Keratinocyte (primary cell): ENCODE results near the gene TMEM253. TPM values are rescaled to one million over a fixed set of nuclear protein-coding genes. Genes with fewer than 3 reads are reported as not detected.
A peak's percentile ranks its signal among the peaks of the same experiment; 100 is the strongest.

Source experiments
- DNase-seq: peaks from one replicate; pipeline ENCODE4 v3.0.0-alpha.2; 2011; ENCODE audit warnings: low read depth, missing footprints, low spot score
- FAIRE-seq: peaks from 2 replicates; lab custom pipeline; 2011; peaks lifted over from hg19 to GRCh38; lab: Jason Lieb, UNC
- H2AFZ ChIP-seq: 2 replicates; pipeline ENCODE4 v1.6.0; 2012; ENCODE audit warnings: low read length, control low read depth, inconsistent platforms; ENCODE audit not compliant: control insufficient read depth
- H3K27ac ChIP-seq: 2 replicates; pipeline ENCODE4 v1.5.1; 2011; ENCODE audit warnings: low read length; ENCODE audit not compliant: control insufficient read depth, insufficient read depth
- H3K27me3 ChIP-seq: 3 replicates; pipeline ENCODE4 v1.6.0; 2011; ENCODE audit warnings: low read length; ENCODE audit not compliant: control insufficient read depth, insufficient read depth; ENCODE audit errors: extremely low read depth
- H3K36me3 ChIP-seq, 2 experiments: 2 replicates in 1 of 2; 3 replicates in 1 of 2; pipeline ENCODE4 v1.5.1; 2011; ENCODE audit warnings: low read length in 2 of 2, mild to moderate bottlenecking in 1 of 2; ENCODE audit not compliant: control insufficient read depth in 2 of 2, insufficient read depth in 2 of 2; ENCODE audit errors: extremely low read depth in 1 of 2
- H3K4me1 ChIP-seq: 3 replicates; pipeline ENCODE4 v1.5.1; 2011; ENCODE audit warnings: low read length; ENCODE audit not compliant: control insufficient read depth, insufficient read depth; ENCODE audit errors: extremely low read depth
- H3K4me2 ChIP-seq: 3 replicates; pipeline ENCODE4 v1.6.0; 2011; ENCODE audit warnings: low read depth, low read length; ENCODE audit not compliant: control insufficient read depth, insufficient read depth; ENCODE audit errors: extremely low read depth
- H3K4me3 ChIP-seq, 3 experiments: fragments of 200-600 bp in 1 of 3; sonication (generic) in 1 of 3; 2 replicates in 2 of 3; 3 replicates in 1 of 3; pipeline ENCODE4 v1.5.1; 2011 to 2016; ENCODE audit warnings: low read length in 3 of 3, mild to moderate bottlenecking in 3 of 3, control low read depth in 2 of 3, inconsistent platforms in 1 of 3, low read depth in 1 of 3, mixed read lengths in 1 of 3, mixed run types in 1 of 3, moderate library complexity in 1 of 3; ENCODE audit not compliant: control insufficient read depth in 2 of 3, insufficient read depth in 2 of 3; ENCODE audit errors: extremely low read depth in 1 of 3
- H3K79me2 ChIP-seq: 2 replicates; pipeline ENCODE4 v1.6.0; 2012; ENCODE audit warnings: low read length; ENCODE audit not compliant: control insufficient read depth, insufficient read depth
- H3K9ac ChIP-seq: 3 replicates; pipeline ENCODE4 v1.6.0; 2011; ENCODE audit warnings: low read length; ENCODE audit not compliant: control insufficient read depth, insufficient read depth; ENCODE audit errors: extremely low read depth
- H3K9me1 ChIP-seq: 3 replicates; pipeline ENCODE4 v1.6.0; 2011; ENCODE audit warnings: low read length; ENCODE audit not compliant: control insufficient read depth, insufficient read depth; ENCODE audit errors: extremely low read depth
- H3K9me3 ChIP-seq: 2 replicates; pipeline ENCODE4 v1.5.1; 2012; ENCODE audit warnings: low read depth, low read length; ENCODE audit not compliant: control insufficient read depth
- H4K20me1 ChIP-seq: 3 replicates; pipeline ENCODE4 v1.6.0; 2011; ENCODE audit warnings: low read length; ENCODE audit not compliant: control insufficient read depth, insufficient read depth; ENCODE audit errors: extremely low read depth
- EZH2 ChIP-seq: IDR thresholded peaks from one replicate; pipeline ENCODE4 v1.6.1; 2012; ENCODE audit warnings: inconsistent platforms, mild to moderate bottlenecking, low read length, moderate library complexity
- dilution Hi-C: fragments of 300-500 bp; cut with MboI; formaldehyde crosslinking; loops from one replicate; pipeline ENCODE4 v1.7.0; 2020; ENCODE audit warnings: low sequenced_read_pairs; ENCODE audit not compliant: extremely low pct_ligation_motif_present
- polyA plus RNA-seq, 5 experiments: library from polyadenylated mRNA; depleted of rRNA in 3 of 5; stranded (reverse) in 3 of 5; stranded (forward) in 1 of 5; unstranded in 1 of 5; fragments of >200 nt; gene quantifications; 1 replicate in 1 of 5; 2 replicates in 3 of 5; 3 replicates in 1 of 5; pipeline versions ENCODE4 v1.2.1 to v1.2.3, GENCODE V29; 2011 to 2012; ENCODE audit warnings: missing spikeins in 2 of 5, low read depth in 1 of 5, low replicate concordance in 1 of 5
- TF ChIP-seq, protein P1 (sequence below), 3 experiments: IDR thresholded peaks in 1 of 3; conservative IDR thresholded peaks in 1 of 3; optimal IDR thresholded peaks in 1 of 3; 2 replicates in 2 of 3; 3 replicates in 1 of 3; pipeline versions ENCODE3 to v1.5.1; 2011; ENCODE audit warnings: low read length in 3 of 3, mild to moderate bottlenecking in 3 of 3, moderate library complexity in 2 of 3, control low read depth in 1 of 3, inconsistent platforms in 1 of 3; ENCODE audit not compliant: insufficient read depth in 2 of 3; ENCODE audit errors: extremely low read depth in 1 of 3

Gene TMEM253
- polyA plus RNA-seq, 1 donor (not counting 4 experiments of a cell fraction or from before 2014, with no cell fraction given): 1.1 TPM

DNA sequence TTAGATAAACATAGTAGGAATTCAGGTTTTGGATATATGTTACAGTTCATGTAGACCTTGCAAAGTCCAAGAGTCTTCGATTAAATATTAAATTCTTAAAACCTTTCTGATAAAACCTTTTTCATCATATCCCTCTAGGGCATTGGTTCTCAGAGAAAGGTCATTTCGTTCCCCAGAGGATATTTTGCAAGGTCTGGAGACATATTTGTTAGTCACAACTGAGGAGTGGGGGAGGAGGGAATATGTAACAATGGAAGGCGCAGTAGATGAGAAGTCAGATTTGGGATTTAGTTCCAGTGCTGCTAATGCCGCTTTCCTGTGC, 5.3 kb downstream of the TMEM253 start:
- H4K20me1 ChIP-seq: no peaks in the 10 kb centered on the region
- H3K9me3 ChIP-seq: no peaks in the 10 kb centered on the region
- peak overlapping the region in 1 of 3 experiments; percentile 35 for H3K4me3 ChIP-seq
- DNase-seq: no peak
- H3K9ac ChIP-seq: peak overlapping the region; percentile 49
- FAIRE-seq: no peak
- H3K79me2 ChIP-seq: peaks cover 9% of the 10 kb centered on the region
- H3K9me1 ChIP-seq: no peaks in the 10 kb centered on the region
- no peaks in the 10 kb centered on the region for H3K27me3 ChIP-seq
- H3K4me2 ChIP-seq: peak overlapping the region; percentile 83
- TF ChIP-seq EZH2: no peak
- TF ChIP-seq, protein P1, sequence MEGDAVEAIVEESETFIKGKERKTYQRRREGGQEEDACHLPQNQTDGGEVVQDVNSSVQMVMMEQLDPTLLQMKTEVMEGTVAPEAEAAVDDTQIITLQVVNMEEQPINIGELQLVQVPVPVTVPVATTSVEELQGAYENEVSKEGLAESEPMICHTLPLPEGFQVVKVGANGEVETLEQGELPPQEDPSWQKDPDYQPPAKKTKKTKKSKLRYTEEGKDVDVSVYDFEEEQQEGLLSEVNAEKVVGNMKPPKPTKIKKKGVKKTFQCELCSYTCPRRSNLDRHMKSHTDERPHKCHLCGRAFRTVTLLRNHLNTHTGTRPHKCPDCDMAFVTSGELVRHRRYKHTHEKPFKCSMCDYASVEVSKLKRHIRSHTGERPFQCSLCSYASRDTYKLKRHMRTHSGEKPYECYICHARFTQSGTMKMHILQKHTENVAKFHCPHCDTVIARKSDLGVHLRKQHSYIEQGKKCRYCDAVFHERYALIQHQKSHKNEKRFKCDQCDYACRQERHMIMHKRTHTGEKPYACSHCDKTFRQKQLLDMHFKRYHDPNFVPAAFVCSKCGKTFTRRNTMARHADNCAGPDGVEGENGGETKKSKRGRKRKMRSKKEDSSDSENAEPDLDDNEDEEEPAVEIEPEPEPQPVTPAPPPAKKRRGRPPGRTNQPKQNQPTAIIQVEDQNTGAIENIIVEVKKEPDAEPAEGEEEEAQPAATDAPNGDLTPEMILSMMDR (optimal IDR thresholded peaks at IDR 0.05 in 1 of 3, IDR thresholded peaks at IDR 0.05 in 1 of 3, conservative IDR thresholded peaks at IDR 0.05 in 1 of 3; ENCODE audit: extremely low read depth in 1 of 3, insufficient read depth in 2 of 3, low read length in 3 of 3): no peak
- H3K4me1 ChIP-seq: peaks cover 60% of the 10 kb centered on the region
- peak overlapping the region; percentile 60 for H3K27ac ChIP-seq
- H3K36me3 ChIP-seq: no peaks in the 10 kb centered on the region
- dilution Hi-C loops: no loop called here
- H2AFZ ChIP-seq: peak overlapping the region; percentile 92

DNA sequence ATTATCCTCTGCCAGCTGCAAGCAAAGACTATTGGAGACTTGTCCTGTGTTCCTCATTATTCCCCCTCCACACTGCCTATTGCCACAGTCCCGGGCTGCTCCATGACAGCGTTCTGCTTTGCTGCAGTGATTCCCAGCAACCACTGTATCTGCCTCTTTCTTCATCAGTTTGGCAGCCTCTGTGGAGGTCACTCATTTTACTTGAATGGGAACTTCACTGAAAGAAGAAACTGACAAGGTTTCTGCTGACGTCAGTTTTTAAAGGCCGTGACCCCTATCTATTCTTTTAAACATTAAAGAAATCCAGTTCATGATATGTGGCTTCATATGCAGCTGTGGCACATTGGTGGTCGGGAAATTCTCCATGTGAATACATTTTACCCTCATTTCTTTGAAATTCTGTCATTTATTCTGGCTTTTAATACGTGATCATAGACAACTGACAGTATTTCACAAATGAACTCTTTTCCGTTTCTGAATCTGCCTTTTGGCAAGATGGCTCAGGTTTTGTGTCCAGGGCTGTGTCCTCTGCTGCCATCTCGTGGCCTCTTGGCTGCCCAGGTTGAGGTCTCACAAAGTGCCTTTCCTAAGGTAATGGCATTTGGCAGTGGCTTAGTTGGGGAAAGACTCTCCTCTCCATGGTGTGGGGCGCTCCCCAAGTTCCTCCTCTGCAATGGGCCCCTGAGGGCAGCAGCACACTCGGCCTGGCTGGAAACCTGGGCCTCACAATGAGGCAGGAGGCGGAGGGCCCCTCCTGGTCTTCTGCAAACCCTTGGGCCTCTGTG, 5.8 kb downstream of the TMEM253 start:
- FAIRE-seq: no peak

More for the DNA sequence above, 5.8 kb downstream of the TMEM253 start:
- peak overlapping the region; percentile 83 for H3K4me2 ChIP-seq
- no peak for TF ChIP-seq EZH2
- TF ChIP-seq, protein P1 (optimal IDR thresholded peaks at IDR 0.05 in 1 of 3, IDR thresholded peaks at IDR 0.05 in 1 of 3, conservative IDR thresholded peaks at IDR 0.05 in 1 of 3; ENCODE audit: extremely low read depth in 1 of 3, insufficient read depth in 2 of 3, low read length in 3 of 3): peak; percentile 89 to 94 (median 92)
- no peaks in the 10 kb centered on the region for H3K27me3 ChIP-seq
- DNase-seq: no peak
- H4K20me1 ChIP-seq: no peaks in the 10 kb centered on the region
- dilution Hi-C loops: no loop called here
- H3K79me2 ChIP-seq: peaks cover 7% of the 10 kb centered on the region
- no peaks in the 10 kb centered on the region for H3K36me3 ChIP-seq
- peak overlapping the region; percentile 60 for H3K27ac ChIP-seq
- H2AFZ ChIP-seq: peak overlapping the region; percentile 92
- H3K9ac ChIP-seq: peak overlapping the region; percentile 49
- no peaks in the 10 kb centered on the region for H3K9me1 ChIP-seq
- no peaks in the 10 kb centered on the region for H3K9me3 ChIP-seq
- H3K4me1 ChIP-seq: peaks cover 54% of the 10 kb centered on the region
- peak overlapping the region in 1 of 3 experiments; percentile 35 for H3K4me3 ChIP-seq
